Mucosa of gallbladder (tissue), 1 donor: Measurements from ENCODE around the gene CSF2. TPM values are rescaled to one million over a fixed set of nuclear protein-coding genes. Genes with fewer than 3 reads are reported as not detected.
"Not testable (repeated sequence)": the region's sequence is repeated elsewhere in the genome, so short reads cannot be mapped to it uniquely, and the experiment has no call there.

Experiments
- DNase-seq: peaks from one replicate; pipeline ENCODE4 v3.0.0-alpha.2; 2020; ENCODE audit warnings: low spot score
- total RNA-seq: library from RNA; stranded (reverse); gene quantifications from one replicate; pipeline ENCODE4 v1.2.1, GENCODE V29; 2021
- donor health status: DM: no; HTN: no; CAD: no.

CSF2 gene
- total RNA-seq, 1 donor from 2014 or later = not detected

- DNase-seq = not testable (repeated sequence)
Observed at GRCh38 chr5:132108957-132109356, 35.4 kb downstream of the CSF2 start.

DNA sequence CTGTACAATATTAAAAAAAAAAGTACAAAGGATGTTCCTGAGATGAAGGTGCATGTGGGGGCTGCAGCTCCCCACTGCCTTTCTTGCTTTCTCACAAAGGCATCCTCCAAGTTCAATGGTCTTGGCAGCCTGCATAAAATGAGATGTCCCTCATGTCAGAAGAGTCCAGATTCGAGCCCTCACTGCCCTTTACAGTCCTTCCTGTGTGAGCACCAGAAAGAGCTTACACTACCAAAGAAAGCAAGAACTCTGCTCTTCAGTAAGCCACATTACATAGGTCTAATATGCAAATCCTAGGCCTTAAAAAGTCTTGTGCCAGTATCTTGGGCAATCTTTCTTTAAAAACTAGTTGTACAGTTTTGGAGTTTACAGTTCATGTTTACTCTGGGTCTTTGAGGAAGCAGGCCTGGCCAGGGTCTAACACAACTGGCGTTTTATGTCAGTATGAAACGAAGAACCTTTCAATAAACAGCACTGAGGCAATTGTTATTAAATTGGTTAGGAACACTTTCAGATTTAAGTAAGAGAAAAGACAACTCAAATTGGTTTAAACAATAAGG, 36.0 kb downstream of the CSF2 start:
- no peak for DNase-seq

GRCh38 chr5:132110195-132110594, 36.6 kb downstream of the CSF2 start:
- DNase-seq = no peak

GRCh38 chr5:132110930-132111329, 37.3 kb downstream of the CSF2 start:
- no peak for DNase-seq

GRCh38 chr5:132112111-132112510, 38.5 kb downstream of the CSF2 start:
- no peak for DNase-seq

DNA sequence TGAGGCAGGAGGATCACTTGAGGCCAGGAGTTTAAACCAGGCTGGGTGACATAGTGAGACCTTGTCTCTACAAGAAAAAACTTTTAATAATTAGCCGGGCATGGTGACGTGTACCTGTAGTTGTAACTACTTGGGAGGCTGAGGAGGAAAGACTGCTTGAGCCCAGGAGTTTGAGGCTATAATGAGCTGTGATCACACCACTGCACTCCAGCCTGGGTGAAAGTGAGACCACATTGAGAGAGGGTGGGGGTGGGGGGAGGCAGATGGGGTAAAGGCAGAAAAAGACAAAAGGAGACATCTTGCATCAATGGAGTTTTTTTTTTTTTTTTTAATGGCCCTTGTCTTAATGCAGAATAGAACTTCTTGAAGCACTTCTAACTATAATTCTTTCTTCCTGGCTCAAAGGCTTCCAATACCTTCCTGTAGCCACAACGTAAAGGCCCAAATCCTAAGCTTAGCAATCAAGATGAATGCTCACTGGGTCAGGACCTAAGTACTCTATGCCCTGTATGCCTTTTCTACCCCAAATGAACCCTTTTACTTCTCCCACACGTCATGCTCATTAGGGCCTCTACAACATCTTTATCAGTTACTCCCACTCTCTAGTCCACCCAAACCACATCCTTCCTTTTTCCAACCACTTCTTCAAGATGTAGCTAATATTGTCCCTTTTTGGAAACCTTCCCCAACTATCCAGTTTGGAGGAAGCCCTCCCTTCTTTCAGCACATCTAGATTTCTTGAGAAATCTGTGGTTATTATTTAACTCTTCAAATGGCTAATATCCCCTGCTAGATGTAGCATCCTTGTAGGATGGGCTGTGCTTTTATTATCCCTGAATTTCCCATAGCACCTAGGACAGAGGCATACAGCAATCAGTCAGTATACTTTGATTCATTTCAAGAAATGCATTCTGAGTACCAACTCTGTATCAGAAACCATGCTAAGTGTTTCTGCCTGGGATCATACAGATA, 40.8 kb downstream of the CSF2 start:
- no peak for DNase-seq

- no peak for DNase-seq
Observed at GRCh38 chr5:132115375-132115774, 41.8 kb downstream of the CSF2 start.

DNA sequence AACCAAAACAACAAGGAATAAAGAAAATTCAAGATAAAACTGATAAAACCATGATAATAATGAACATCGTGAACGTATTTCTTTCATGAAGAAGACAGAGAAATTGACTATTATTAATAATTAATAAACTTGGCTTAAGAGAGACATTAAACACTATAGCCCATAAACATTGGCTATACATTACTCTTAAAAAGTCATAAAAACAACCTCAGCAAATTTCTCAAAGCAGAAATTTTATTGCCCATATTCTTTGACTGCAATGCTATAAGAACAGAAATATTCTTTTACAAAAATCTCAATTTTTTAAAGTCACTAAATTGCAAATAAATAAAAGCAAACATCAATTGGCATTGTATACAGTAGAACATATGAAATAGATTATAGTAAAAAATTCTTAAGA, 42.5 kb downstream of the CSF2 start:
- no peak for DNase-seq

DNA sequence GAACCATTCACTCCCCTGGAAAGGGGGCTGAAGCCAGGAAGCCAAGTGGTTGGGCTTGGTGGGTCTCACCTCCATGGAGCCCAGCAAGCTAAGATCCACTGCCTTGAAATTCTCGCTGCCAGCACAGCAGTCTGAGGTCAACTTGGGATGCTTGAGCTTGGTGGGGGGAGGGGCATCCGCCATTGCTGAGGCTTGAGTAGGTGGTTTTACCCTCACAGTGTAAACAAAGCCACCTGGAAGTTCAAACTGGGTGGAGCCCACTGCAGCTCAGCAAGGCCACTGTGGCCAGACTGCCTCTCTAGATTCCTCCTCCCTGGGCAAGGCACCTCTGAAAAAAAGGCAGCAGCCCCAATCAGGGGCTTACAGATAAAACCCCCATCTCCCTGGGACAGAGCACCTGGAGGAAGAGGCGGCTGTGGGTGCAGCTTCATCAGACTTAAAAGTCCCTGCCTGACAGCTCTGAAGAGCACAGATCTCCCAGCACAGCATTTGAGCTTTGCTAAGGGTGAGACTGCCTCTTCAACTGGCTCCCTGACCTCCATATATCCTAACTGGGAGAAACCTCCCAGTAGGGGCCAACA, 43.4 kb downstream of the CSF2 start:
- not testable (repeated sequence) for DNase-seq

DNA sequence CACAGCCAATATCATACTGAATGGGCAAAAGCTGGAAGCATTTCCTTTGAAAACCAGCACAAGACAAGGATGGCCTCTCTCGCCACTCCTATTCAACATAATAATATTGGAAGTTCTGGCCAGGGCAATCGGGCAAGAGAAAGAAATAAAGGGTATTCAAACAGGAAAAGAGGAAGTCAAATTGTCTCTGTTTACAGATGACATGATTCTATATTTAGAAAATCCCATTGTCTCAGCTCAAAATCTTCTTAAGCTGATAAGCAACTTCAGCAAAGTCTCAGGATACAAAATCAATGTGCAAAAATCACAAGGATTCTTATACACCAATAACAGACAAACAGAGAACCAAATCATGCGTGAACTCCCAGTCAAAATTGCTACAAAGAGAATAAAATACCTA, 47.1 kb downstream of the CSF2 start:
- not testable (repeated sequence) for DNase-seq

- not testable (repeated sequence) for DNase-seq
Observed at GRCh38 chr5:132122971-132123370, 49.4 kb downstream of the CSF2 start.

DNA sequence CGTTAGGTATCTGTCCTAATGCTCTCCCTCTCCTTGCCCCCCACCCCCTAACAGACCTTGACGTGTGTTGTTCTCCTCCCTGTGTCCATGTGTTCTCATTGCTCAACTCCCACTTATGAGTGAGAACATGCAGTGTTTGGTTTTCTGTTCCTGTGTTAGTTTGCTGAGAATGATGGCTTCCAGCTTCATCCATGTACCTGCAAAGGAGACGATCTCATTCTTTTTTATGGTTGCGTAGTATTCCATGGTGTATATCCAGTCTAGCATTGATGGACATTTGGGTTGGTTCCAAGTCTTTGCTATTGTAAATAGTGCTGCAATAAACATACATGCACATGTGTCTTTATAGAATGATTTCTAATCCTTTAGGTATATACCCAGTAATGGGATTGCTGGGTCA, 50.0 kb downstream of the CSF2 start:
- not testable (repeated sequence) for DNase-seq

Other genes with a start within 250 kb of the CSF2 start
- not detected for gene MEIKIN, start 128.1 kb upstream of the CSF2 start, total RNA-seq
- 1.5 TPM for gene ACSL6, start 62.1 kb upstream of the CSF2 start, total RNA-seq
- gene IL3, start 13.1 kb upstream of the CSF2 start, total RNA-seq = not detected
- 47.5 TPM for gene P4HA2, start 154.1 kb downstream of the CSF2 start, total RNA-seq
- 20.7 TPM for gene PDLIM4, start 183.9 kb downstream of the CSF2 start, total RNA-seq
- 0.37 TPM for gene SLC22A4, start 220.6 kb downstream of the CSF2 start, total RNA-seq